HG03139 (cell line): ENCODE data around the gene CCNYL1.
"Not testable (repeated sequence)": the region's sequence is repeated elsewhere in the genome, so short reads cannot be mapped to it uniquely, and the experiment has no call there.

Experiments
- ATAC-seq: cut with Tn5 transposase; IDR thresholded peaks from one replicate; pipeline ENCODE4 v1.9.1; 2021; ENCODE audit not compliant: unreplicated experiment

Gene CCNYL1

GRCh38 chr2:207696911-207697310, 14.5 kb upstream of the CCNYL1 start:
- not testable (repeated sequence) for ATAC-seq

GRCh38 chr2:207697411-207697810, 14.0 kb upstream of the CCNYL1 start:
- no peak for ATAC-seq

- ATAC-seq = no peak
Measured at GRCh38 chr2:207698301-207698700, 13.1 kb upstream of the CCNYL1 start.

GRCh38 chr2:207704078-207704477, 7.4 kb upstream of the CCNYL1 start:
- ATAC-seq = no peak

GRCh38 chr2:207704671-207705070, 6.8 kb upstream of the CCNYL1 start:
- no peak for ATAC-seq

- ATAC-seq = no peak
Measured at GRCh38 chr2:207706936-207707860, 4.2 kb upstream of the CCNYL1 start.

- peak; percentile 18 for ATAC-seq
Measured at GRCh38 chr2:207711750-207712530, 500 bp downstream of the CCNYL1 start.

GRCh38 chr2:207716056-207716455, 4.6 kb downstream of the CCNYL1 start:
- ATAC-seq = no peak

- no peak for ATAC-seq
Measured at GRCh38 chr2:207718521-207718920, 7.1 kb downstream of the CCNYL1 start.

GRCh38 chr2:207719008-207719407, 7.6 kb downstream of the CCNYL1 start:
- ATAC-seq = no peak

GRCh38 chr2:207719655-207720054, 8.2 kb downstream of the CCNYL1 start:
- ATAC-seq = not testable (repeated sequence)

GRCh38 chr2:207720517-207721187, 9.2 kb downstream of the CCNYL1 start:
- no peak for ATAC-seq

GRCh38 chr2:207722773-207723424, 11.5 kb downstream of the CCNYL1 start:
- ATAC-seq = no peak

- not testable (repeated sequence) for ATAC-seq
Measured at GRCh38 chr2:207723425-207723787, 12.0 kb downstream of the CCNYL1 start.

GRCh38 chr2:207724113-207724512, 12.7 kb downstream of the CCNYL1 start:
- no peak for ATAC-seq

GRCh38 chr2:207725873-207726578, 14.6 kb downstream of the CCNYL1 start:
- no peak for ATAC-seq

GRCh38 chr2:207727261-207727660, 15.8 kb downstream of the CCNYL1 start:
- no peak for ATAC-seq

GRCh38 chr2:207729465-207729998, 18.1 kb downstream of the CCNYL1 start:
- ATAC-seq = no peak

GRCh38 chr2:207731138-207731537, 19.7 kb downstream of the CCNYL1 start:
- no peak for ATAC-seq
